Dendritic cell treated with granulocyte-macrophage colony-stimulating factor and Interleukin-4, amounts not matched to agents 40 ng/mL and 50 ng/mL, for 4 days (primary cell): ENCODE data around the gene EDDM13.
"Not testable (repeated sequence)": the region's sequence is repeated elsewhere in the genome, so short reads cannot be mapped to it uniquely, and the experiment has no call there.

Source experiments
- H3K27ac Mint-ChIP-seq: one replicate; pipeline ENCODE4 v1.8.0; 2022; ENCODE audit warnings: mild to moderate bottlenecking, mixed read lengths
- H3K27me3 Mint-ChIP-seq: one replicate; pipeline ENCODE4 v1.8.0; 2022; ENCODE audit warnings: mild to moderate bottlenecking, mixed read lengths
- H3K36me3 Mint-ChIP-seq: one replicate; pipeline ENCODE4 v1.8.0; 2022; ENCODE audit warnings: low read depth, mixed read lengths
- H3K4me1 Mint-ChIP-seq: one replicate; pipeline ENCODE4 v1.8.0; 2022; ENCODE audit warnings: low read depth, mixed read lengths
- H3K4me3 Mint-ChIP-seq: one replicate; pipeline ENCODE4 v1.8.0; 2022; ENCODE audit warnings: mild to moderate bottlenecking, moderate library complexity, mixed read lengths
- H3K9me3 Mint-ChIP-seq: one replicate; pipeline ENCODE4 v1.8.0; 2022; ENCODE audit warnings: mixed read lengths
- intact Hi-C: fragments of 100-400 bp; cut with micrococcal nuclease; formaldehyde crosslinking; loops from one replicate; pipeline ENCODE4 v1.15.0; 2022

EDDM13 gene

GRCh38 chr19:56321254-56321988 is 48.9 kb downstream of the EDDM13 start:
- Mint-ChIP-seq H3K4me1 (peaks cover 80% of the 10 kb centered on the region), H3K9me3 (no peaks in the 10 kb centered on the region), H3K36me3 (no peaks in the 10 kb centered on the region), H3K27me3 (no peaks in the 10 kb centered on the region), H3K27ac (peak overlapping the region; percentile 90), H3K4me3 (no peak overlapping the region)
- intact Hi-C loops: no loop called here

- Mint-ChIP-seq H3K9me3 (no peaks in the 10 kb centered on the region), H3K27me3 (no peaks in the 10 kb centered on the region), H3K27ac (peak overlapping the region; percentile 90), H3K4me1 (peaks cover 75% of the 10 kb centered on the region), H3K36me3 (no peaks in the 10 kb centered on the region), H3K4me3 (no peak overlapping the region)
- intact Hi-C loops: loop anchor here (1.0 kb wide), 1 partner anchor 8 kb away; the partner anchor contains the start of gene ZSCAN5A
These were observed 49.5 kb downstream of the EDDM13 start for GRCh38 chr19:56321989-56322440.

GRCh38 chr19:56324436-56324835 is 51.9 kb downstream of the EDDM13 start:
- intact Hi-C loops: no loop called here
- H3K4me3 Mint-ChIP-seq: no peak overlapping the region
- peak overlapping the region; percentile 80 for H3K27ac Mint-ChIP-seq
- no peaks in the 10 kb centered on the region for H3K36me3 Mint-ChIP-seq
- no peaks in the 10 kb centered on the region for H3K27me3 Mint-ChIP-seq
- no peaks in the 10 kb centered on the region for H3K9me3 Mint-ChIP-seq
- peaks cover 53% of the 10 kb centered on the region for H3K4me1 Mint-ChIP-seq

GRCh38 chr19:56332695-56333094 is 60.1 kb downstream of the EDDM13 start:
- Mint-ChIP-seq H3K27me3 (no peaks in the 10 kb centered on the region), H3K36me3 (no peaks in the 10 kb centered on the region), H3K9me3 (no peaks in the 10 kb centered on the region), H3K4me1 (no peaks in the 10 kb centered on the region), H3K27ac (no peak overlapping the region), H3K4me3 (no peak overlapping the region)
- intact Hi-C loops: loop anchor here (1.0 kb wide), 3 partner anchors 17 to 79 kb away; no protein-coding TSS in a partner anchor

GRCh38 chr19:56333506-56333905 is 61.0 kb downstream of the EDDM13 start:
- no peaks in the 10 kb centered on the region for H3K36me3 Mint-ChIP-seq
- no peak overlapping the region for H3K4me3 Mint-ChIP-seq
- no peaks in the 10 kb centered on the region for H3K9me3 Mint-ChIP-seq
- no peaks in the 10 kb centered on the region for H3K4me1 Mint-ChIP-seq
- no peaks in the 10 kb centered on the region for H3K27me3 Mint-ChIP-seq
- no peak overlapping the region for H3K27ac Mint-ChIP-seq
- intact Hi-C loops: loop anchor here (1.0 kb wide), 3 partner anchors 18 to 80 kb away; no protein-coding TSS in a partner anchor

GRCh38 chr19:56335371-56335770 is 62.8 kb downstream of the EDDM13 start:
- H3K36me3 Mint-ChIP-seq, H3K27me3 Mint-ChIP-seq, H3K9me3 Mint-ChIP-seq, H3K27ac Mint-ChIP-seq, intact Hi-C loops, H3K4me3 Mint-ChIP-seq, H3K4me1 Mint-ChIP-seq: not testable (repeated sequence)

- H3K27me3 Mint-ChIP-seq, H3K36me3 Mint-ChIP-seq, intact Hi-C loops, H3K27ac Mint-ChIP-seq, H3K4me1 Mint-ChIP-seq, H3K4me3 Mint-ChIP-seq: not testable (repeated sequence)
- peaks cover 19% of the 10 kb centered on the region for H3K9me3 Mint-ChIP-seq
These were observed 64.5 kb downstream of the EDDM13 start for GRCh38 chr19:56337077-56337476.

- intact Hi-C loops, H3K27ac Mint-ChIP-seq, H3K4me3 Mint-ChIP-seq, H3K36me3 Mint-ChIP-seq, H3K4me1 Mint-ChIP-seq, H3K27me3 Mint-ChIP-seq: not testable (repeated sequence)
- H3K9me3 Mint-ChIP-seq: peaks cover 30% of the 10 kb centered on the region
These were observed 66.5 kb downstream of the EDDM13 start for GRCh38 chr19:56339031-56339430.

GRCh38 chr19:56341948-56342347 is 69.4 kb downstream of the EDDM13 start:
- Mint-ChIP-seq H3K4me1 (no peaks in the 10 kb centered on the region), H3K9me3 (peaks cover 30% of the 10 kb centered on the region), H3K27ac (no peak overlapping the region), H3K27me3 (no peaks in the 10 kb centered on the region), H3K36me3 (no peaks in the 10 kb centered on the region), H3K4me3 (no peak overlapping the region)
- intact Hi-C loops: no loop called here

GRCh38 chr19:56347163-56347778 is 74.7 kb downstream of the EDDM13 start:
- Mint-ChIP-seq H3K4me1 (no peaks in the 10 kb centered on the region), H3K27me3 (no peaks in the 10 kb centered on the region), H3K4me3 (no peak overlapping the region), H3K27ac (no peak overlapping the region), H3K36me3 (no peaks in the 10 kb centered on the region), H3K9me3 (peaks cover 11% of the 10 kb centered on the region)
- intact Hi-C loops: no loop called here

GRCh38 chr19:56348289-56348877 is 75.8 kb downstream of the EDDM13 start:
- Mint-ChIP-seq H3K27ac (no peak overlapping the region), H3K4me3 (no peak overlapping the region), H3K27me3 (no peaks in the 10 kb centered on the region), H3K36me3 (no peaks in the 10 kb centered on the region), H3K9me3 (no peaks in the 10 kb centered on the region), H3K4me1 (no peaks in the 10 kb centered on the region)
- intact Hi-C loops: no loop called here

GRCh38 chr19:56350416-56351045 is 78.0 kb downstream of the EDDM13 start:
- intact Hi-C loops: loop anchor here (10.0 kb wide), 1 partner anchor 286 kb away; no protein-coding TSS in a partner anchor
- H3K4me1 Mint-ChIP-seq: no peaks in the 10 kb centered on the region
- no peak overlapping the region for H3K4me3 Mint-ChIP-seq
- no peaks in the 10 kb centered on the region for H3K27me3 Mint-ChIP-seq
- no peak overlapping the region for H3K27ac Mint-ChIP-seq
- no peaks in the 10 kb centered on the region for H3K36me3 Mint-ChIP-seq
- no peaks in the 10 kb centered on the region for H3K9me3 Mint-ChIP-seq

GRCh38 chr19:56351208-56351607 is 78.7 kb downstream of the EDDM13 start:
- Mint-ChIP-seq H3K4me1 (no peaks in the 10 kb centered on the region), H3K36me3 (no peaks in the 10 kb centered on the region), H3K4me3 (no peak overlapping the region), H3K27ac (no peak overlapping the region), H3K27me3 (no peaks in the 10 kb centered on the region), H3K9me3 (no peaks in the 10 kb centered on the region)
- intact Hi-C loops: loop anchor here (10.0 kb wide), 1 partner anchor 286 kb away; no protein-coding TSS in a partner anchor

GRCh38 chr19:56355517-56355916 is 83.0 kb downstream of the EDDM13 start:
- H3K36me3 Mint-ChIP-seq: no peaks in the 10 kb centered on the region
- intact Hi-C loops: loop anchor here (10.0 kb wide), 1 partner anchor 291 kb away; no protein-coding TSS in a partner anchor
- H3K27me3 Mint-ChIP-seq: no peaks in the 10 kb centered on the region
- no peak overlapping the region for H3K4me3 Mint-ChIP-seq
- H3K9me3 Mint-ChIP-seq: peaks cover 33% of the 10 kb centered on the region
- no peaks in the 10 kb centered on the region for H3K4me1 Mint-ChIP-seq
- H3K27ac Mint-ChIP-seq: no peak overlapping the region
